ENCODE measurements around the gene DDX6. TPM values are rescaled to one million over a fixed set of nuclear protein-coding genes. Genes with fewer than 3 reads are reported as not detected.
"Not testable (repeated sequence)": the region's sequence is repeated elsewhere in the genome, so short reads cannot be mapped to it uniquely, and the experiment has no call there.

The DDX6 gene
- total RNA-seq, 1 experiment from 2014 or later, result 40.1 TPM

GRCh38 chr11:118790357-118791110, 430 bp downstream of the DDX6 start:
- peak; percentile 21 for DNase-seq (ENCODE audit: low spot score)

- DNase-seq (ENCODE audit: low spot score), result peak; percentile 1
Observed at GRCh38 chr11:118789501-118790356, 1.2 kb downstream of the DDX6 start.

DNA sequence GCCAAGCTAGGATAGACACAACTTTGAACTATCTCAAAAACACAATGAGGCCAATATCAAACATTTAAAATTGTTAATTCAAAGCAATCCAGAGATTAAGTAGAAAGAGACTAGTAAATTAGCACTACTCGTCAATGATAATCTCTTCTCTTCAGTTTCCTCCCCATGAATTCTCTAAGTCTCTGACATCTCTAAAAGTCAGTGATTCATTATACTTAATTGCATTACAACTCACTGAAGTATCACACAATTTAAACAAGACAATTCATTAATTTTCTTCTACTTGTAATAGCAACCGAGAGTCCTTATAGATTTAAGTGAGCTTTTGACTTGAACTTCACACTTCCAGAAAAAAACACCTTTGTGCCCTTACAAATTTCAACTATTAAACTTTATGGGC, 4.3 kb downstream of the DDX6 start:
- no peak for DNase-seq (ENCODE audit: low spot score)

DNA sequence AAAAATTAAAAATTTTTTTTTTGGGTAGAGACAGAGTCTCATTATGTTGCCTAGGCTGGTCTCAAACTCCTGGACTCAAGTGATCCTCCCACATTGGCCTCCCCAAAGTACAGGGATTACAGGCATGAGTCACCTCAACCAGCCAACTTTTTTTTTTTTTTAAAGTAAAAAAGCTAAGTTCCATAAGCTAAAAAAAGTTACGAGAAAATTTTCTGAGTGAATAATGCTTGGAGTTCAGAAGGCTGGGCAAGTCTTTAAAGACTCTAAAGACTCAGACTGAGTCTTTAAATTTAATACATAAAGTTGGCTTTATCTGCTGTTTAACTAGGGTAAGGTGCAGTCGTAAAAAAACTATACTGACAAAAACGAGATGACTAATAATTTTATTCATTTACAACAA, 5.6 kb downstream of the DDX6 start:
- DNase-seq (ENCODE audit: low spot score), result peak; percentile 24

DNA sequence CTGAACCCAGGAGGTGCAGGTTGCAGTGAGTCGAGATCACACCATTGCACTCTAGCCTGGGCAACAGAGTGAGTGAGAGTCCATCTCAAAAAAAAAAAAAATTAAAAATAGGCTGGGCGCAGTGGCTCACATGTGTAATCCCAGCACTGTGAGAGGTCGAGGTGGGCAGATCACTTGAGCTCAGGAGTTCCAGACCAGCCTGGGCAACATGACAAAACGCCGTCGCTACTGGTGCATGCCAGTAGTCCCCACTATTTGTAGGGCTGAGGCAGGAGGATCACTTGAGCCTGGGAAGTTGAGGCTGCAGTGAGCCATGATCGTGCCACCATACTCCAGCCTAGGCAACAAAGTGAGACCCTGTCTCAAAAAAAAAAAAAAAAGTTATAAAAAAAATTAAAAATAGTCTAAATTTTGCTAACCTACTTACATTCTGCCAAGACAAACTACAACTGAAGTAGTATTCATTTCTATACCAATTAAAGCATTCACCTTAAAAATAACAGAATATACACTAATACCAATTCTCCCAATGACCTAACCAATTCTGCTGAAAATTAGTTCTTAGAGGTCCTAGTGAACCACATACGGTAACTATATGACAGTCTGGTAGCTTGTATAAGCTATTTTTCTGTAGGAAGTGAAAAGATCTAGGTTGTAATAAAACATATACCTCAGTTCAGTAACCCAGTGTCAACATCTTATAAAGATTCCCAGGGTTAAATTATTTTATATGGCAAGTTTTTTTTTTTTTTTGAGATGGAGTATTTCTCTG, 7.1 kb downstream of the DDX6 start:
- no peak for DNase-seq (ENCODE audit: low spot score)

GRCh38 chr11:118783324-118783723, 7.6 kb downstream of the DDX6 start:
- DNase-seq (ENCODE audit: low spot score), result not testable (repeated sequence)

GRCh38 chr11:118778898-118779297, 12.1 kb downstream of the DDX6 start:
- no peak for DNase-seq (ENCODE audit: low spot score)

DNA sequence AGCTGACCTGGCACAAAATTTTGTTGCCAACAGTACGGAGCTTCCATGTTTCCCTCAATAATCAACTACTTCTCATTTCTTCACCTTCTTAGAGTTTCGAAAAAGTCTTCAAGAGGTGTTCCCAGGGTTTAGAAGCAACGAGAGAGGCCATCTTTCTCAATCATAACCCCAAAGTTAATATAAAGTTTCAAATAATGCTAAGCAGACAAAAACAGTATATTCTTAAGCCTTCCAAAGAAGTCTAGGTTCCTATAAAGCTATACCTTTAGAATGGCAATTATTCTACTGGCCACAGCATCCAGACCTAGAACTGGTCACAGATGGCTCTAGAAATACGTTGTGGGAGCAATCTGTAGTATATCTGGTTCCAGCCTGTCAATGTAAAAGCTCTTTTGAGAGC, 16.9 kb downstream of the DDX6 start:
- DNase-seq (ENCODE audit: low spot score), result no peak

GRCh38 chr11:118771547-118772288, 19.2 kb downstream of the DDX6 start:
- DNase-seq (ENCODE audit: low spot score), result no peak

- no peak for DNase-seq (ENCODE audit: low spot score)
Observed at GRCh38 chr11:118768690-118769089, 22.3 kb downstream of the DDX6 start.

GRCh38 chr11:118766035-118766434, 24.9 kb downstream of the DDX6 start:
- no peak for DNase-seq (ENCODE audit: low spot score)

DNA sequence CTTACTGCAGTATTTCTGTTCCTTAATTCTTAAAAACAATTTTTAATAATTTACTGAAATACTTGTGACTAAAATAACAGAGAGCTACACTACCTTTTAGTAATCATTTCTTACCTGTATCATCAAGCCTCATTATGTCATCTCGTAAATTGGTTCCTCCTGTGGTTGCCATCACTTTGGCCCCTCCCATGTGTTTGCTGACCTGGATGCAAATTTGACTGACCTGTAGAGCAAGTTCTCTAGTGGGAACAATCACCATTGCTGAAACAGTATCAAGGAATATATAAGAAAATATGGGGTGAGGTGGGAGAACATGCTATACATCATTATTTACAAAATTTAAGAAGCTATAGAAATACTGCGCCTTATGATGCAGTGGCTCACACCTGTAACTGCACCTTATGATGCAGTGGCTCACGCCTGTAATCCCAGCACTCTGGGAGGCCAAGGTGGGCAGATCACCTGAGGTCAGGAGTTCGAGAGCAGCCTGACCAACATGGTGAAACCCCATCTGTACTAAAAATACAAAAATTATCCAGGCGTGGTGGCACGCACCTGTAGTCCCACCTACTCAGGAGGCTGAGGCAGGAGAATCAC, 25.8 kb downstream of the DDX6 start:
- DNase-seq (ENCODE audit: low spot score), result not testable (repeated sequence)

DNA sequence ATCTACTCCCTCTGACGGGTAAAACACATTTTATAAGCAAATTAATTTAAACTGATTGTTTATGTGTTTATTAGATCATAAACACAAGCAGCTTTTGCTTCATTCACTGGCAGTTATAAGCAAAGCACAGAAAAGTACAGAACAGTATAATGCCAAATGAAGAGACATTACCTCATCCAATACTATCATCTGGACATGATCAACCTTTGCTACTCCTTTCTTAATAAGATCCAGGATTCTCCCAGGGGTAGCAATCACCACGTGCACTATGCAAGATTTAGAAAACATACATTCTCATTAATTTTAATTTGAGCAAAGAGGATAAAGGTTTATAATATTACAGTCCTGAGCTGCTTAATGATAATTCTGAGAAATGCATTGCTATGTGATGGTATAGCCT, 27.9 kb downstream of the DDX6 start:
- no peak for DNase-seq (ENCODE audit: low spot score)

GRCh38 chr11:118761981-118762380, 29.0 kb downstream of the DDX6 start:
- not testable (repeated sequence) for DNase-seq (ENCODE audit: low spot score)

DNA sequence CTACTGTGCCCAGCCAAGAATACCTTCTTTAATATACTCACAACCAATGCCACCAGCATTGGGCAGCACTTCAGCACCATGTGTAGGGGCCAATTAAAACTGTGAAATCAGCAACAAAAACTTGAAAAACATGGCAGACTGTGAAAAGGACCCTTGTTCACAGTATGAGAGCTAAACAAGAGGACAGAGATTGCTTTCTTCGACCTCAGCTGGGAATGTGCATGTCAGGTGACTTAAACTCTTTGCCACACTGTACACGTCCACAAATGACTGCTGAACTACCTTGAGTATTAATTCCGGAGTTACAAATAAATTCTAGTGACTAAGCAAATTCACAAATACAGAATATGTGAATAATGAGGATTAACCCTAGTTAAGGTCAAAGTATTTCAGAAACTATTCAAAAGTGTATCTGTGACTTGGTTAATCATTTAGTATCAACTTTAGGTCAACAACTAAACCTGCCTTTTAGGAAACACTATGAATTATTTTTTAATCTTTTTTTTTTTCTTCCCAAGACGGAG, 33.0 kb downstream of the DDX6 start:
- DNase-seq (ENCODE audit: low spot score), result no peak

DNA sequence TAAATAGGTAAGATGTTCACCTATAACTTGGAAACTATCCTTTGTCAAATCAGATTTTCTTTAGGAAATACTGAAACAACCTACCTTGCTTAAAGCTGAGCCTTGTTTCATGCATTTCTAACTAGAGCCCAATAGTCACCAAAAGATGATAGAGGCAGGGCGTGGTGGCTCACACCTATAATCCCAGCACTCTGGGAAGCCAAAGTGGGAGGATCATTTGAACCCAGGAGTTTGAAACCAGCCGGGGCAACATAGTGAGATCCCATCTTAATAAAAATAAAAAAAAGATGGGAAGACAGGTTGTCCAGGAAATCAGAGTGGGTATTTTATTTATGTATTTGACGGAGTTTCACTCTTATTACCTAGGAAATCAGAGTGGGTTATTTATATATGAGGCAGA, 38.3 kb downstream of the DDX6 start:
- DNase-seq (ENCODE audit: low spot score), result no peak

DNA sequence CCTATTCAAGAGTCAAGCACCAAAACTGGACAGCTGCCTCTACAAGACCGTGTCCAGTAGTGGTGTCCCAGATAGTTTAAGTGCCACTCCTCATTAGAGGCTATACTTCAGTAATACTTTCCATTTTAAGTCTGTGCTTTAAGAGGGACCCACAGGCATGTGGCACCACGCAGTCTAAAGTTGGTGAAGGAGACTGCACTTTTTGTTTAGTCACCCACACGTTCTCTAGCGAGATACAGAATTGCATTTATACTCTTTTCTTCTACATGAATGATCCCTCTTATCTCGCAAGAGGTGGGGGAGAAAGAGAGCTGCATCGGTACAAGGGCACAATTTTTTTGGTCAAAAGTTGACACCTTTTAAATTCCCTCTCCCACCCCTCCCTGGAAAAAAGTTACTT, 41.5 kb downstream of the DDX6 start:
- DNase-seq (ENCODE audit: low spot score), result no peak

DNA sequence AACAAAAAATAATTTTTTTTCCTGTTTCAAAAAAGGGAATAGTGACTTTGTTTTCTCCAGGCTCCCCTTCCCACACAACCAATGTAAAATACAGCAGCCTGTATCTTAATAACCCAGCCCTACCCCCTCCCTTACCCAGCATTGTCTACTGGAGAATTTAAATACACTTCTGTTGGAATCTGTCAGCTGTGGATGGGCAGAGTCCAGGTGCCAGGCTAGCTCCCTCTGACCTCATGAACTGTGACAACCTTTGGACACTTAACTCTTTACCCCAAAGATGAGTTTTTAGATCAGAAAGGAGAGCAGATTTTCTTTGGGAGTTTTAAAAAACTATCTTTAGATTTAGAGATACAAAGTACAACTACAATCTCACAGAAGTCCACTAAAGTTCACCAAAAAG, 42.9 kb downstream of the DDX6 start:
- no peak for DNase-seq (ENCODE audit: low spot score)

- no peak for DNase-seq (ENCODE audit: low spot score)
Observed at GRCh38 chr11:118746988-118747585, 43.9 kb downstream of the DDX6 start.

DNA sequence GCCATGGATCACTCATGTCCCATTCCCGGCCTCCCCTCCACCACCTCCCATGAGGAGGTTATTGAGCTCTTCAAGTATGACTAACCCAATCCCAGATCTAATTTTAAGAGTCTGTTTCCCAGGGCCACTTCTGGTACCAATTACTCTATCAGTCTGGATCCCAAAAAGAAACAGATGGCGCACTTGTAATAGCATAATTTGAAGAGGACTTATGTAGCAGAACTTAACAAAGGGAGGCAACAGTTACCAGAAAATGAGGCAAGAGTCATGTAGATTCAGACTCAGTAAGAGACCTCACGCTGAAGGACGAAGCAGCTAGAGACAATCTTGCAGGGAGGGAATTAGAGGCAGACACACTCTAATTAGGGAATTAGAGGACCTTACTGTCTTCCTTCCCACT, 46.9 kb downstream of the DDX6 start:
- DNase-seq (ENCODE audit: low spot score), result no peak

- DNase-seq (ENCODE audit: low spot score), result no peak
Observed at GRCh38 chr11:118742304-118742703, 48.7 kb downstream of the DDX6 start.

Measured in A172 (cell line).